Ovary (tissue), 9 donors: ENCODE data around the gene STEAP3. TPM values are rescaled to one million over a fixed set of nuclear protein-coding genes. Genes with fewer than 3 reads are reported as not detected.

Experiments
- DNase-seq, 5 donors: peaks; one replicate each; pipeline ENCODE4 v3.0.0-alpha.2; 2019 to 2020
- H3K27ac ChIP-seq, 2 donors: fragments of 200-600 bp; one replicate each; pipeline versions ENCODE4 v1.5.1 to v1.8.0; 2019 to 2022
- H3K27me3 ChIP-seq: fragments of 200-600 bp; one replicate; pipeline ENCODE4 v1.8.0; 2022
- H3K36me3 ChIP-seq: fragments of 200-600 bp; sonication (generic); one replicate; pipeline ENCODE4 v1.5.1; 2019
- H3K4me1 ChIP-seq: one replicate; pipeline ENCODE4 v1.8.1; 2013; ENCODE audit warnings: mild to moderate bottlenecking, moderate library complexity; ENCODE audit not compliant: insufficient read depth
- H3K4me3 ChIP-seq: fragments of 200-600 bp; sonication (generic); one replicate; pipeline ENCODE4 v1.5.1; 2017
- H3K9me3 ChIP-seq, 2 donors: fragments of 200-600 bp in 1 of 2; sonication (generic) in 1 of 2; one replicate each; pipeline versions ENCODE4 v1.5.1 to v1.8.1; 2013 to 2019; ENCODE audit warnings: mild to moderate bottlenecking in 1 of 2, moderate library complexity in 1 of 2
- EP300 ChIP-seq: sonication (generic); formaldehyde crosslinking; IDR thresholded peaks from one replicate; pipeline ENCODE4 v1.6.1; 2017; ENCODE audit warnings: antibody characterized with exemption
- POLR2A ChIP-seq: fragments of 450-650 bp; IDR thresholded peaks from one replicate; pipeline ENCODE4 v1.6.1; 2017; ENCODE audit warnings: antibody characterized with exemption, mild to moderate bottlenecking, moderate library complexity
- WGBS, 3 donors: extraction: QIAGEN DNeasy Blood & Tissue Kit in 1 of 3; methylation state at CpG; one replicate each; pipeline versions ENCODE4 v1.1.5 to v1.1.7; 2013 to 2017; 5-methylcytosine and 5-hydroxymethylcytosine counted together
- intact Hi-C, 4 donors: fragments of 100-400 bp; cut with DNase I; formaldehyde crosslinking; loops; one replicate each; pipeline versions ENCODE4 v1.11.0 to v1.15.1; 2022 to 2023
- polyA plus RNA-seq, 2 donors: library from polyadenylated mRNA; stranded (reverse); fragments of 200-250 nt in 1 of 2; fragments of 350-450 nt in 1 of 2; fragmentation: Illumina TruSeq in 1 of 2; extraction: RNeasy Lipid Tissue Mini Kit (QIAGEN cat#74804) in 1 of 2; gene quantifications; one replicate each; pipeline ENCODE4 v1.2.3, GENCODE V29; 2013 to 2014
- total RNA-seq, 7 donors: library from RNA; depleted of rRNA in 2 of 7; stranded (reverse); fragments of >200 nt in 2 of 7; fragmentation: NEBNext Ultra II Directional in 3 of 7; extraction: Animal tissue kit (Norgen Biotek cat#: 25700) in 3 of 7; gene quantifications; one replicate each; pipeline versions ENCODE4 v1.1.0 to v1.2.4, GENCODE V29; 2016 to 2023
- TF ChIP-seq, protein P1 (sequence below), 3 donors: fragments of 450-650 bp in 2 of 3; fragments of 200-600 bp in 1 of 3; IDR thresholded peaks; one replicate each; pipeline versions ENCODE4 v1.5.1 to v1.8.0; 2016 to 2022; ENCODE audit warnings: antibody characterized with exemption in 3 of 3, mild to moderate bottlenecking in 1 of 3
- donor health status: DM: no; HTN: no; CAD: no; lungs with moderate emphysema.
- donor health status: DM: no; HTN: no; CAD: no.
- donor health status: Bipolar disorder and iron deficiency.
- donor health status: DM: yes; HTN: yes; CAD: no.
- donor health status: DM: no; HTN: no; CAD: no.
- donor health status: DM: yes; HTN: yes; CAD: no.

STEAP3 gene
- total and polyA plus RNA-seq, 9 donors: 2.3 to 13.3 (median 5.8) TPM

DNA sequence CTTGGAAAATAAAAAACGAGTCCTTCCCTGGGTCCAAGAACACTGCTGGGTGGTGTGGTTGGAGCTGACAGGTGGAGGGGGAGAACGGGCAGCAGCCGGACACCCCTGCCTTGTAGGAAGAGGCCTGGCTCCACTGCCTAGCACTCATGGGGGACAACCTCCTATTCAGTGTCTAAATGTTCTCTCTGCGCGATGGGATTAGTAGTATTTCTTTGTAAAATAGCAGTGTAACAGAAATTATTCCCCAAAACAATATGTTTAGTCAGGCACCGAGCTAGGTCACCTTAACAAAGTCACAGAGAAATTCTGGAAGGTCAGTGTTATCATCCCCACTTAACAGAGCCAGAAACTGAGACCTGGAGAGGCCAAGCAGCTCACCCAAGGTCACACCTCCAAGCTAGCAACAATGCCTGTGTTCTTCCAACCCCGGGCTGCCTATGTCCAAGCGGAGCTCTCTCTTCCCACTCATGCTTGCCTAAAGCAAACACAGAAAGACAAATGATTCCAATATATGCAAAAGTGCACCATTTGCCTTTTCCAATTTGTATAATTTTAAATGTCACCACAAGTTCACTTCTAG lies 68.0 kb downstream of the STEAP3 start:
- DNase-seq: no peak
- Histone ChIP-seq H3K27ac (no peak overlapping the region), H3K4me1 (no peaks in the 10 kb centered on the region), H3K36me3 (no peaks in the 10 kb centered on the region), H3K9me3 (no peaks in the 10 kb centered on the region), H3K27me3 (no peaks in the 10 kb centered on the region), H3K4me3 (no peak overlapping the region)
- WGBS, 3 donors: 49 to 77% (median 75%) methylated on average over 8 of the region's 8 CpGs
- TF ChIP-seq POLR2A: no peak
- no peak for TF ChIP-seq EP300
- TF ChIP-seq, protein P1, sequence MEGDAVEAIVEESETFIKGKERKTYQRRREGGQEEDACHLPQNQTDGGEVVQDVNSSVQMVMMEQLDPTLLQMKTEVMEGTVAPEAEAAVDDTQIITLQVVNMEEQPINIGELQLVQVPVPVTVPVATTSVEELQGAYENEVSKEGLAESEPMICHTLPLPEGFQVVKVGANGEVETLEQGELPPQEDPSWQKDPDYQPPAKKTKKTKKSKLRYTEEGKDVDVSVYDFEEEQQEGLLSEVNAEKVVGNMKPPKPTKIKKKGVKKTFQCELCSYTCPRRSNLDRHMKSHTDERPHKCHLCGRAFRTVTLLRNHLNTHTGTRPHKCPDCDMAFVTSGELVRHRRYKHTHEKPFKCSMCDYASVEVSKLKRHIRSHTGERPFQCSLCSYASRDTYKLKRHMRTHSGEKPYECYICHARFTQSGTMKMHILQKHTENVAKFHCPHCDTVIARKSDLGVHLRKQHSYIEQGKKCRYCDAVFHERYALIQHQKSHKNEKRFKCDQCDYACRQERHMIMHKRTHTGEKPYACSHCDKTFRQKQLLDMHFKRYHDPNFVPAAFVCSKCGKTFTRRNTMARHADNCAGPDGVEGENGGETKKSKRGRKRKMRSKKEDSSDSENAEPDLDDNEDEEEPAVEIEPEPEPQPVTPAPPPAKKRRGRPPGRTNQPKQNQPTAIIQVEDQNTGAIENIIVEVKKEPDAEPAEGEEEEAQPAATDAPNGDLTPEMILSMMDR (IDR thresholded peaks at IDR 0.05): no peak
- intact Hi-C loops: loop anchor here in 1 of 4 donors (2.0 to 10.0 kb wide), 2 partner anchors 279 to 407 kb away; no protein-coding TSS in a partner anchor

DNA sequence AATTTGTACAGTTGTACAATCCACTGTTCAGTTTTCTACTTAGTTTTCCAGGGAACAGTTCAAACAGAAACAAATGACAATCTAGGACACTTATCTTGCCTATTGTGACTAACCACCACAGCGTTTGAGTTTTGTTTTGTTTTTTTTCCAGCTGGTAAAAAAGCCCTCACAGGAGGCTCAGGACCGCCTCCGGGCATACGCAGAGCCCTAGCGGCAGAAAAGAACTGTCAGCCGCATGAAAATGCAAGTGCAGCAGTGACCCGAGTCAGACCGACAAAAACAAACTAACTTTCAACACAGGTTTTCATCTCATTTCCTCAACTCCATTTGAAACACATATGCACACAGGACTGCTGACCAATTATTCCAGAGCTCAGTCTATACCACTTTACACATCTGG lies 68.6 kb downstream of the STEAP3 start:
- Histone ChIP-seq H3K9me3 (no peaks in the 10 kb centered on the region), H3K4me1 (no peaks in the 10 kb centered on the region), H3K4me3 (no peak overlapping the region), H3K27me3 (no peaks in the 10 kb centered on the region), H3K27ac (no peak overlapping the region), H3K36me3 (no peaks in the 10 kb centered on the region)
- TF ChIP-seq, protein P1 (IDR thresholded peaks at IDR 0.05): no peak
- no peak for TF ChIP-seq EP300
- TF ChIP-seq POLR2A: no peak
- intact Hi-C loops: loop anchor here in 1 of 4 donors (10.0 kb wide), 1 partner anchor 407 kb away; no protein-coding TSS in a partner anchor
- DNase-seq: no peak
- 11 to 54% (median 31%) methylated on average over 8 of the region's 8 CpGs for WGBS, 3 donors

DNA sequence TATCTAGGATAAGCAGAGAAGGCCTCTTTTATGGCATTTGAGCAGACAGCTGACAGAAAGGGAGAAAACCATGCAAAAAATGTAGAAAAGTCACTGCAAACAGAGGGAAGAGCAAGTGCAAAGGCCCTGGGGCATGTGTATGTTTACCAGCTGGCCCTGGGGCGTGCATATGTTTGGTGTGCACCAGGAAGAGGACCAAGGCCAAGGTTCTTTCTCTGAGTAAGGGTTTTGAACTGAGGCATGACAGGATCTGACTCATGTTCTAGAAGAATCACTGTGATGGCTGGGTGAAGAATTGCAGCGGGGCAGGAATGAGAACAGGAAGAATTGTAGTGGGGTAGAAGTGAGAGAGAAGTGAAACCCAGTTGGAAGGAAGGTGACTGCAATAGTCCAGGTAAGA lies 69.6 kb downstream of the STEAP3 start:
- 92 to 95% (median 93%) methylated on average over 2 of the region's 2 CpGs for WGBS, 3 donors
- TF ChIP-seq POLR2A: no peak
- TF ChIP-seq, protein P1 (IDR thresholded peaks at IDR 0.05): no peak
- no peak for TF ChIP-seq EP300

DNA sequence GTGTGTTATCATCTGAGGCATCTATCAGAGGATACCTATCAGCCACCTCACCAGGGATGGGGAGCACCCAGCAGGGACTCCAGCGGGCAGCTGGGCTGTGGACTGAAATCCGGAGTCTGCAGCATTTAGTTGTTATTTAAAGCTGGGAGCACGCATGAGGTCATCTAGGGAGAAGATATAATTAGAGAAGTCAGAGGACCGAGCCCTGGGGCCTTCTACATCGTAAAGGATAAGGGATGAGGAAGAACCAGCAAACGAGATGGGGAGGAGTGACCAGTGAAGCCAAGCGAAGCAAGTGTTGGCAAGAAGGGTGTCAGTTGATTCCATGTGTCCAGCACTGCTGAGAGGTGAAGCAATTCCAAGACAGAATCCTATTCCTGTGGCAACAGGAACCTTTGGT lies 70.3 kb downstream of the STEAP3 start:
- 65 to 71% (median 71%) methylated on average over 7 of the region's 7 CpGs for WGBS, 3 donors
- no peaks in the 10 kb centered on the region for H3K4me1 ChIP-seq
- H3K4me3 ChIP-seq: no peak overlapping the region
- H3K9me3 ChIP-seq: no peaks in the 10 kb centered on the region
- no peak overlapping the region for H3K27ac ChIP-seq
- no peak for DNase-seq
- no peaks in the 10 kb centered on the region for H3K36me3 ChIP-seq
- no peaks in the 10 kb centered on the region for H3K27me3 ChIP-seq
- intact Hi-C loops: loop anchor here in 1 of 4 donors (10.0 kb wide), 1 partner anchor 409 kb away; no protein-coding TSS in a partner anchor
- TF ChIP-seq EP300 (no peak), POLR2A (no peak)
- TF ChIP-seq, protein P1 (IDR thresholded peaks at IDR 0.05): no peak

More for the DNA sequence above, 69.6 kb downstream of the STEAP3 start:
- no peak overlapping the region for H3K4me3 ChIP-seq
- H3K9me3 ChIP-seq: no peaks in the 10 kb centered on the region
- no peak overlapping the region for H3K27ac ChIP-seq
- no peaks in the 10 kb centered on the region for H3K4me1 ChIP-seq
- DNase-seq: no peak
- intact Hi-C loops: loop anchor here in 1 of 4 donors (10.0 kb wide), 1 partner anchor 408 kb away; no protein-coding TSS in a partner anchor
- H3K27me3 ChIP-seq: no peaks in the 10 kb centered on the region
- no peaks in the 10 kb centered on the region for H3K36me3 ChIP-seq
